IPS-15b (cell line): ENCODE measurements around the gene NDOR1.
A peak's percentile ranks its signal among the peaks of the same experiment; 100 is the strongest.

ENCODE experiments used
- H3K27me3 ChIP-seq: one replicate; pipeline ENCODE4 v1.6.1; 2013; ENCODE audit warnings: low read length; ENCODE audit not compliant: control insufficient read depth, insufficient read depth
- H3K36me3 ChIP-seq: one replicate; pipeline ENCODE4 v1.6.1; 2013; ENCODE audit warnings: low read length; ENCODE audit not compliant: control insufficient read depth, insufficient read depth
- H3K4me1 ChIP-seq: one replicate; pipeline ENCODE4 v1.6.1; 2013; ENCODE audit warnings: mild to moderate bottlenecking, low read length; ENCODE audit not compliant: control insufficient read depth, insufficient read depth
- H3K4me3 ChIP-seq: one replicate; pipeline ENCODE4 v1.5.1; 2013; ENCODE audit warnings: low read depth, low read length
- H3K9ac ChIP-seq: one replicate; pipeline ENCODE4 v1.6.1; 2013; ENCODE audit warnings: low read depth, mild to moderate bottlenecking, low read length
- H3K9me3 ChIP-seq: one replicate; pipeline ENCODE4 v1.6.1; 2013; ENCODE audit warnings: mild to moderate bottlenecking, low read length; ENCODE audit not compliant: control insufficient read depth, insufficient read depth

NDOR1 gene

GRCh38 chr9:137163365-137163715 lies 42.2 kb upstream of the NDOR1 start:
- H3K4me3 ChIP-seq, result peak overlapping the region; percentile 39
- H3K36me3 ChIP-seq, result no peaks in the 10 kb centered on the region
- no peaks in the 10 kb centered on the region for H3K9me3 ChIP-seq
- no peak overlapping the region for H3K9ac ChIP-seq
- H3K4me1 ChIP-seq, result no peaks in the 10 kb centered on the region
- H3K27me3 ChIP-seq, result peaks cover 63% of the 10 kb centered on the region

- Histone ChIP-seq H3K36me3 (no peaks in the 10 kb centered on the region), H3K9ac (no peak overlapping the region), H3K9me3 (no peaks in the 10 kb centered on the region), H3K27me3 (peaks cover 63% of the 10 kb centered on the region), H3K4me1 (no peaks in the 10 kb centered on the region), H3K4me3 (no peak overlapping the region)
These were observed 41.7 kb upstream of the NDOR1 start for GRCh38 chr9:137163805-137164204.

GRCh38 chr9:137164370-137165249 lies 40.9 kb upstream of the NDOR1 start:
- H3K4me1 ChIP-seq, result no peaks in the 10 kb centered on the region
- H3K9ac ChIP-seq, result no peak overlapping the region
- no peak overlapping the region for H3K4me3 ChIP-seq
- H3K27me3 ChIP-seq, result peaks cover 57% of the 10 kb centered on the region
- no peaks in the 10 kb centered on the region for H3K36me3 ChIP-seq
- H3K9me3 ChIP-seq, result no peaks in the 10 kb centered on the region

GRCh38 chr9:137165250-137165836 lies 40.2 kb upstream of the NDOR1 start:
- H3K27me3 ChIP-seq, result peaks cover 53% of the 10 kb centered on the region
- no peaks in the 10 kb centered on the region for H3K36me3 ChIP-seq
- H3K9ac ChIP-seq, result no peak overlapping the region
- H3K4me1 ChIP-seq, result no peaks in the 10 kb centered on the region
- H3K4me3 ChIP-seq, result no peak overlapping the region
- H3K9me3 ChIP-seq, result no peaks in the 10 kb centered on the region

- Histone ChIP-seq H3K4me1 (no peaks in the 10 kb centered on the region), H3K9ac (no peak overlapping the region), H3K27me3 (peaks cover 53% of the 10 kb centered on the region), H3K9me3 (no peaks in the 10 kb centered on the region), H3K4me3 (no peak overlapping the region), H3K36me3 (no peaks in the 10 kb centered on the region)
These were observed 38.9 kb upstream of the NDOR1 start for GRCh38 chr9:137166380-137167229.

- H3K36me3 ChIP-seq, result no peaks in the 10 kb centered on the region
- no peaks in the 10 kb centered on the region for H3K9me3 ChIP-seq
- no peak overlapping the region for H3K4me3 ChIP-seq
- H3K27me3 ChIP-seq, result peaks cover 48% of the 10 kb centered on the region
- no peak overlapping the region for H3K9ac ChIP-seq
- no peaks in the 10 kb centered on the region for H3K4me1 ChIP-seq
These were observed 38.2 kb upstream of the NDOR1 start for GRCh38 chr9:137167277-137167746.

- H3K27me3 ChIP-seq, result peaks cover 43% of the 10 kb centered on the region
- peak overlapping the region; percentile 52 for H3K4me3 ChIP-seq
- no peaks in the 10 kb centered on the region for H3K4me1 ChIP-seq
- no peak overlapping the region for H3K9ac ChIP-seq
- H3K36me3 ChIP-seq, result no peaks in the 10 kb centered on the region
- no peaks in the 10 kb centered on the region for H3K9me3 ChIP-seq
These were observed 37.5 kb upstream of the NDOR1 start for GRCh38 chr9:137167747-137168572.

- Histone ChIP-seq H3K27me3 (peaks cover 41% of the 10 kb centered on the region), H3K9ac (no peak overlapping the region), H3K36me3 (no peaks in the 10 kb centered on the region), H3K4me3 (peak overlapping the region; percentile 52), H3K4me1 (no peaks in the 10 kb centered on the region), H3K9me3 (no peaks in the 10 kb centered on the region)
These were observed 37.0 kb upstream of the NDOR1 start for GRCh38 chr9:137168573-137168903.

GRCh38 chr9:137168904-137169856 lies 36.3 kb upstream of the NDOR1 start:
- no peaks in the 10 kb centered on the region for H3K4me1 ChIP-seq
- no peaks in the 10 kb centered on the region for H3K36me3 ChIP-seq
- peak overlapping the region; percentile 52 for H3K4me3 ChIP-seq
- peaks cover 37% of the 10 kb centered on the region for H3K27me3 ChIP-seq
- peak overlapping the region; percentile 37 for H3K9ac ChIP-seq
- no peaks in the 10 kb centered on the region for H3K9me3 ChIP-seq

- Histone ChIP-seq H3K9ac (peak within 1 kb of the TSS; percentile 37), H3K4me3 (peak within 1 kb of the TSS; percentile 52), H3K4me1 (no peaks in the 10 kb centered on the region), H3K36me3 (no peaks in the 10 kb centered on the region), H3K27me3 (peaks cover 36% of the 10 kb centered on the region), H3K9me3 (no peaks in the 10 kb centered on the region)
These were observed 35.6 kb upstream of the NDOR1 start, which contains the start of gene LRRC26 for GRCh38 chr9:137169896-137170358. Gene LRRC26, minus strand, starts transcription at chr9:137170051. Its CDS starts 108 bp downstream, at chr9:137169943.
